GM12878 (cell line): ENCODE results near the gene CHERP. TPM values are rescaled to one million over a fixed set of nuclear protein-coding genes. Genes with fewer than 3 reads are reported as not detected.
A peak's percentile ranks its signal among the peaks of the same experiment; 100 is the strongest.

ENCODE experiments used
- BHLHE40 ChIP-seq, 2 experiments: fragments of 450-650 bp in 1 of 2; IDR thresholded peaks; 2 replicates each; pipeline ENCODE4 v1.6.1; 2011 to 2017; ENCODE audit warnings: low read depth in 2 of 2, borderline replicate concordance in 1 of 2, improper control_type of control experiment in 1 of 2, low read length in 1 of 2, mild to moderate bottlenecking in 1 of 2
- CBFB ChIP-seq: IDR thresholded peaks from 2 replicates; pipeline ENCODE4 v1.6.1; 2016; ENCODE audit warnings: antibody characterized with exemption, low read depth
- FOXK2 ChIP-seq: fragments of 450-650 bp; IDR thresholded peaks from 2 replicates; pipeline ENCODE4 v1.6.1; 2017; ENCODE audit warnings: mild to moderate bottlenecking, moderate library complexity
- MYB ChIP-seq: fragments of 150-350 bp; IDR thresholded peaks from 2 replicates; pipeline ENCODE4 v1.6.1; 2014; ENCODE audit warnings: mild to moderate bottlenecking, low read depth, low read length, borderline replicate concordance
- NFXL1 ChIP-seq: fragments of 450-650 bp; IDR thresholded peaks from 2 replicates; pipeline ENCODE4 v1.6.1; 2017; ENCODE audit warnings: antibody characterized with exemption, mild to moderate bottlenecking, borderline replicate concordance
- POLR2AphosphoS2 ChIP-seq: IDR thresholded peaks from 2 replicates; pipeline ENCODE4 v1.6.1; 2011; ENCODE audit warnings: low read depth, mild to moderate bottlenecking, low read length, improper control_type of control experiment, moderate library complexity
- TAF1 ChIP-seq: IDR thresholded peaks from 2 replicates; pipeline ENCODE4 v1.6.1; 2011; ENCODE audit warnings: mild to moderate bottlenecking, low read depth, low read length, borderline replicate concordance
- ZBED1 ChIP-seq: IDR thresholded peaks from 2 replicates; pipeline ENCODE4 v1.6.1; 2016; ENCODE audit warnings: borderline replicate concordance
- polyA plus RNA-seq, 11 experiments: library from polyadenylated mRNA; depleted of rRNA in 4 of 11; unstranded in 6 of 11; stranded (reverse) in 5 of 11; fragments of >200 nt; fragmentation: Nextera tagmentation in 4 of 11; fragmentation: Illumina TruSeq in 1 of 11; extraction: Ambion mirVana in 4 of 11; extraction: Trizol in 1 of 11; gene quantifications; 1 replicate in 1 of 11; 2 replicates in 10 of 11; pipeline versions ENCODE4 v1.2.1 to v1.2.3, GENCODE V29; 2011 to 2016; ENCODE audit warnings: inconsistent platforms in 2 of 11, missing spikeins in 2 of 11, low read depth in 1 of 11
- total RNA-seq, 4 experiments: library from RNA; depleted of rRNA in 3 of 4; stranded (reverse); fragments of >200 nt in 3 of 4; fragmentation: Illumina TruSeq in 1 of 4; extraction: Trizol in 1 of 4; gene quantifications; 2 replicates each; pipeline versions ENCODE4 v1.2.1 to v1.2.3, GENCODE V29; 2013 to 2021
- TF ChIP-seq, protein P1 (sequence below): fragments of 150-350 bp; IDR thresholded peaks from 2 replicates; pipeline ENCODE4 v1.6.1; 2014; ENCODE audit warnings: mild to moderate bottlenecking, low read depth, low read length
- TF ChIP-seq, protein P2 (sequence below): fragments of 450-650 bp; formaldehyde crosslinking; IDR thresholded peaks from 2 replicates; pipeline ENCODE4 v1.5.0; 2022; ENCODE audit warnings: mild to moderate bottlenecking, missing genetic modification characterization
- TF ChIP-seq, protein P3 (sequence below): IDR thresholded peaks from 2 replicates; pipeline ENCODE4 v1.6.1; 2012; ENCODE audit warnings: mild to moderate bottlenecking, low read depth, low read length
- TF ChIP-seq, protein P4 (sequence below): IDR thresholded peaks from 2 replicates; pipeline ENCODE4 v1.6.1; 2012; ENCODE audit warnings: low read length, inconsistent platforms
- TF ChIP-seq, protein P5 (sequence below): IDR thresholded peaks from 2 replicates; pipeline ENCODE4 v1.6.1; 2012; ENCODE audit warnings: low read depth, low read length, improper control_type of control experiment
- TF ChIP-seq, protein P6 (sequence below): fragments of 450-650 bp; IDR thresholded peaks from 2 replicates; pipeline ENCODE4 v1.6.1; 2017; ENCODE audit warnings: low read depth, mild to moderate bottlenecking, moderate library complexity

The CHERP gene
- total and polyA plus RNA-seq, 10 of the 15 experiments (the other 5 are each of a cell fraction or from before 2014, with no cell fraction given), result 0.66 to 65.3 (median 12.2) TPM

DNA sequence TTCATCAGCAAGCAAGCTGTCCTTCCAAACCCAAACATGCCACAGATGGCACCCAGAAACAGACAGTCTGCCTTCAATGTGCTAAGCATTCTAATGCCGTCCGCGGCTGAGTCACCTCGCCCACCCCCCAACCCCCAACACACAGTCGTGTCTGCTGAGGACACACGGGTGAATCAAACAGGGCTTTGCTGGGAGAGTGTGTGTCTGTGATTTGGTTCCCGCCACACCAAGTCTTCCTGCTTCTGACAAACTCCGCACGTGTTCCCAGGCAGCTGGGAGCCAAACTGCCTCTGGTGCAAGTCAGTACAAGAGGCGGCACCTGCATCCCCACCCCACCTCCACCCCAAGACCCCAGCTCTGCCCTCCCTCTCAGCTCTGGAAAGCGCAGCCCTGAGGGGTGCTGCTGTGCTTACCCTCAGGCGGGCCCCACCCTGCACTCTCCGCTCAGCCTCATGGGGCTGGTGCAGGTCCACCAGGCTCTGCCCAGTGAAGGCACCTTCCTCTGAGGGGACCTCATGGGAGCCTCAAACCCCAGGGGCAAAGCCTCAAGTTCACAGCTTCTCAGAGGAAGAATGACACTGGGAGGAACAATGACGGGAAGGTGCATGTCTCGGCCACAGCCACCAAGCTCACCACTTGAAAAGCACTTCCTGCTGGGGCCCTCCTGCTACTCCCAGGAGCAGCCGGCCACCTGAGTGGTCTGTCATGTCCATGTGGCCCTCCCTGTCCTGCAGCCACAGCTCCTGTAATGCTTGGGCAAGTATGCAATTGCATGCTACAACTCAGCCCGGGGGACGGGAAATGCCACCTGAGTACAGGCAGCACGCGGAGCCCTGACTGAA, 45.0 kb upstream of the CHERP start (continued):
- TF ChIP-seq, protein P1, sequence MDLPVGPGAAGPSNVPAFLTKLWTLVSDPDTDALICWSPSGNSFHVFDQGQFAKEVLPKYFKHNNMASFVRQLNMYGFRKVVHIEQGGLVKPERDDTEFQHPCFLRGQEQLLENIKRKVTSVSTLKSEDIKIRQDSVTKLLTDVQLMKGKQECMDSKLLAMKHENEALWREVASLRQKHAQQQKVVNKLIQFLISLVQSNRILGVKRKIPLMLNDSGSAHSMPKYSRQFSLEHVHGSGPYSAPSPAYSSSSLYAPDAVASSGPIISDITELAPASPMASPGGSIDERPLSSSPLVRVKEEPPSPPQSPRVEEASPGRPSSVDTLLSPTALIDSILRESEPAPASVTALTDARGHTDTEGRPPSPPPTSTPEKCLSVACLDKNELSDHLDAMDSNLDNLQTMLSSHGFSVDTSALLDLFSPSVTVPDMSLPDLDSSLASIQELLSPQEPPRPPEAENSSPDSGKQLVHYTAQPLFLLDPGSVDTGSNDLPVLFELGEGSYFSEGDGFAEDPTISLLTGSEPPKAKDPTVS, result peak; percentile 29; the same call in 1 of the 2 replicates
- peak; percentile 68 for TF ChIP-seq CBFB
- TF ChIP-seq, protein P2, sequence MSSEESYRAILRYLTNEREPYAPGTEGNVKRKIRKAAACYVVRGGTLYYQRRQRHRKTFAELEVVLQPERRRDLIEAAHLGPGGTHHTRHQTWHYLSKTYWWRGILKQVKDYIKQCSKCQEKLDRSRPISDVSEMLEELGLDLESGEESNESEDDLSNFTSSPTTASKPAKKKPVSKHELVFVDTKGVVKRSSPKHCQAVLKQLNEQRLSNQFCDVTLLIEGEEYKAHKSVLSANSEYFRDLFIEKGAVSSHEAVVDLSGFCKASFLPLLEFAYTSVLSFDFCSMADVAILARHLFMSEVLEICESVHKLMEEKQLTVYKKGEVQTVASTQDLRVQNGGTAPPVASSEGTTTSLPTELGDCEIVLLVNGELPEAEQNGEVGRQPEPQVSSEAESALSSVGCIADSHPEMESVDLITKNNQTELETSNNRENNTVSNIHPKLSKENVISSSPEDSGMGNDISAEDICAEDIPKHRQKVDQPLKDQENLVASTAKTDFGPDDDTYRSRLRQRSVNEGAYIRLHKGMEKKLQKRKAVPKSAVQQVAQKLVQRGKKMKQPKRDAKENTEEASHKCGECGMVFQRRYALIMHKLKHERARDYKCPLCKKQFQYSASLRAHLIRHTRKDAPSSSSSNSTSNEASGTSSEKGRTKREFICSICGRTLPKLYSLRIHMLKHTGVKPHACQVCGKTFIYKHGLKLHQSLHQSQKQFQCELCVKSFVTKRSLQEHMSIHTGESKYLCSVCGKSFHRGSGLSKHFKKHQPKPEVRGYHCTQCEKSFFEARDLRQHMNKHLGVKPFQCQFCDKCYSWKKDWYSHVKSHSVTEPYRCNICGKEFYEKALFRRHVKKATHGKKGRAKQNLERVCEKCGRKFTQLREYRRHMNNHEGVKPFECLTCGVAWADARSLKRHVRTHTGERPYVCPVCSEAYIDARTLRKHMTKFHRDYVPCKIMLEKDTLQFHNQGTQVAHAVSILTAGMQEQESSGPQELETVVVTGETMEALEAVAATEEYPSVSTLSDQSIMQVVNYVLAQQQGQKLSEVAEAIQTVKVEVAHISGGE (CRISPR knock-in tag), result no peak
- TF ChIP-seq POLR2AphosphoS2, result no peak; the same call in none of the 2 replicates
- TF ChIP-seq FOXK2, result no peak
- TF ChIP-seq MYB, result no peak
- peak; percentile 76 to 85 for TF ChIP-seq BHLHE40 (IDR thresholded peaks at IDR 0.05; ENCODE audit: borderline replicate concordance in 1 of 2, low read depth in 2 of 2, low read length in 1 of 2)
- TF ChIP-seq, protein P3, sequence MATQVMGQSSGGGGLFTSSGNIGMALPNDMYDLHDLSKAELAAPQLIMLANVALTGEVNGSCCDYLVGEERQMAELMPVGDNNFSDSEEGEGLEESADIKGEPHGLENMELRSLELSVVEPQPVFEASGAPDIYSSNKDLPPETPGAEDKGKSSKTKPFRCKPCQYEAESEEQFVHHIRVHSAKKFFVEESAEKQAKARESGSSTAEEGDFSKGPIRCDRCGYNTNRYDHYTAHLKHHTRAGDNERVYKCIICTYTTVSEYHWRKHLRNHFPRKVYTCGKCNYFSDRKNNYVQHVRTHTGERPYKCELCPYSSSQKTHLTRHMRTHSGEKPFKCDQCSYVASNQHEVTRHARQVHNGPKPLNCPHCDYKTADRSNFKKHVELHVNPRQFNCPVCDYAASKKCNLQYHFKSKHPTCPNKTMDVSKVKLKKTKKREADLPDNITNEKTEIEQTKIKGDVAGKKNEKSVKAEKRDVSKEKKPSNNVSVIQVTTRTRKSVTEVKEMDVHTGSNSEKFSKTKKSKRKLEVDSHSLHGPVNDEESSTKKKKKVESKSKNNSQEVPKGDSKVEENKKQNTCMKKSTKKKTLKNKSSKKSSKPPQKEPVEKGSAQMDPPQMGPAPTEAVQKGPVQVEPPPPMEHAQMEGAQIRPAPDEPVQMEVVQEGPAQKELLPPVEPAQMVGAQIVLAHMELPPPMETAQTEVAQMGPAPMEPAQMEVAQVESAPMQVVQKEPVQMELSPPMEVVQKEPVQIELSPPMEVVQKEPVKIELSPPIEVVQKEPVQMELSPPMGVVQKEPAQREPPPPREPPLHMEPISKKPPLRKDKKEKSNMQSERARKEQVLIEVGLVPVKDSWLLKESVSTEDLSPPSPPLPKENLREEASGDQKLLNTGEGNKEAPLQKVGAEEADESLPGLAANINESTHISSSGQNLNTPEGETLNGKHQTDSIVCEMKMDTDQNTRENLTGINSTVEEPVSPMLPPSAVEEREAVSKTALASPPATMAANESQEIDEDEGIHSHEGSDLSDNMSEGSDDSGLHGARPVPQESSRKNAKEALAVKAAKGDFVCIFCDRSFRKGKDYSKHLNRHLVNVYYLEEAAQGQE, result no peak
- 0 out of 2 replicates have a peak, but pooled peaks have one; percentile 38 for TF ChIP-seq ZBED1
- no peak for TF ChIP-seq NFXL1
- TF ChIP-seq, protein P4, sequence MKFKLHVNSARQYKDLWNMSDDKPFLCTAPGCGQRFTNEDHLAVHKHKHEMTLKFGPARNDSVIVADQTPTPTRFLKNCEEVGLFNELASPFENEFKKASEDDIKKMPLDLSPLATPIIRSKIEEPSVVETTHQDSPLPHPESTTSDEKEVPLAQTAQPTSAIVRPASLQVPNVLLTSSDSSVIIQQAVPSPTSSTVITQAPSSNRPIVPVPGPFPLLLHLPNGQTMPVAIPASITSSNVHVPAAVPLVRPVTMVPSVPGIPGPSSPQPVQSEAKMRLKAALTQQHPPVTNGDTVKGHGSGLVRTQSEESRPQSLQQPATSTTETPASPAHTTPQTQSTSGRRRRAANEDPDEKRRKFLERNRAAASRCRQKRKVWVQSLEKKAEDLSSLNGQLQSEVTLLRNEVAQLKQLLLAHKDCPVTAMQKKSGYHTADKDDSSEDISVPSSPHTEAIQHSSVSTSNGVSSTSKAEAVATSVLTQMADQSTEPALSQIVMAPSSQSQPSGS, result no peak
- TF ChIP-seq, protein P5, sequence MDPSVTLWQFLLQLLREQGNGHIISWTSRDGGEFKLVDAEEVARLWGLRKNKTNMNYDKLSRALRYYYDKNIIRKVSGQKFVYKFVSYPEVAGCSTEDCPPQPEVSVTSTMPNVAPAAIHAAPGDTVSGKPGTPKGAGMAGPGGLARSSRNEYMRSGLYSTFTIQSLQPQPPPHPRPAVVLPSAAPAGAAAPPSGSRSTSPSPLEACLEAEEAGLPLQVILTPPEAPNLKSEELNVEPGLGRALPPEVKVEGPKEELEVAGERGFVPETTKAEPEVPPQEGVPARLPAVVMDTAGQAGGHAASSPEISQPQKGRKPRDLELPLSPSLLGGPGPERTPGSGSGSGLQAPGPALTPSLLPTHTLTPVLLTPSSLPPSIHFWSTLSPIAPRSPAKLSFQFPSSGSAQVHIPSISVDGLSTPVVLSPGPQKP, result 0 out of 2 replicates have a peak, but pooled peaks have one; percentile 35
- TF ChIP-seq, protein P6, sequence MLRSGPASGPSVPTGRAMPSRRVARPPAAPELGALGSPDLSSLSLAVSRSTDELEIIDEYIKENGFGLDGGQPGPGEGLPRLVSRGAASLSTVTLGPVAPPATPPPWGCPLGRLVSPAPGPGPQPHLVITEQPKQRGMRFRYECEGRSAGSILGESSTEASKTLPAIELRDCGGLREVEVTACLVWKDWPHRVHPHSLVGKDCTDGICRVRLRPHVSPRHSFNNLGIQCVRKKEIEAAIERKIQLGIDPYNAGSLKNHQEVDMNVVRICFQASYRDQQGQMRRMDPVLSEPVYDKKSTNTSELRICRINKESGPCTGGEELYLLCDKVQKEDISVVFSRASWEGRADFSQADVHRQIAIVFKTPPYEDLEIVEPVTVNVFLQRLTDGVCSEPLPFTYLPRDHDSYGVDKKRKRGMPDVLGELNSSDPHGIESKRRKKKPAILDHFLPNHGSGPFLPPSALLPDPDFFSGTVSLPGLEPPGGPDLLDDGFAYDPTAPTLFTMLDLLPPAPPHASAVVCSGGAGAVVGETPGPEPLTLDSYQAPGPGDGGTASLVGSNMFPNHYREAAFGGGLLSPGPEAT, result peak; percentile 73; the same call in 1 of the 2 replicates
- TF ChIP-seq TAF1, result peak; percentile 74; the same call in 1 of the 2 replicates
